ENCODE results near the gene SLC25A25. TPM values are rescaled to one million over a fixed set of nuclear protein-coding genes. Genes with fewer than 3 reads are reported as not detected.
A peak's percentile ranks its signal among the peaks of the same experiment; 100 is the strongest.

The SLC25A25 gene
- total and polyA plus RNA-seq, 9 of the 15 experiments (the other 6 are each of a cell fraction or from before 2014, with no cell fraction given): 0.07 to 35.9 (median 23.2) TPM

GRCh38 chr9:128096616-128097536 is 28.8 kb downstream of the SLC25A25 start (continued):
- TF ChIP-seq SMARCA4 (IDR thresholded peaks at IDR 0.05) (peak; percentile 15; the same call in 1 of the 2 replicates), ZNF146 (CRISPR knock-in tag; IDR thresholded peaks at IDR 0.05; ENCODE audit: unreplicated experiment) (no peak), TEAD4 (IDR thresholded peaks at IDR 0.05; ENCODE audit: low read length) (peak; percentile 34; the same call in 1 of the 2 replicates), TEAD4 (CRISPR knock-in tag; IDR thresholded peaks at IDR 0.05; ENCODE audit: borderline replicate concordance) (no peak), CEBPG (CRISPR knock-in tag; IDR thresholded peaks at IDR 0.05) (no peak), CEBPG (tag; conservative IDR thresholded peaks at IDR 0.05 in 1 of 2, IDR thresholded peaks at IDR 0.05 in 1 of 2) (no peak), SRSF3 (IDR thresholded peaks at IDR 0.05; ENCODE audit: insufficient read depth, low read length) (no peak), SP1 (CRISPR knock-in tag; IDR thresholded peaks at IDR 0.05) (peak; percentile 38; the same call in 1 of the 2 replicates), NCOA4 (IDR thresholded peaks at IDR 0.05; ENCODE audit: partially characterized antibody) (no peak), ARID3B (CRISPR knock-in tag; IDR thresholded peaks at IDR 0.05; ENCODE audit: borderline replicate concordance) (no peak), NFE2 (IDR thresholded peaks at IDR 0.05; ENCODE audit: low read depth) (0 out of 2 replicates have a peak, but pooled peaks have one; percentile 2), ZBTB8A (IDR thresholded peaks at IDR 0.05; ENCODE audit: partially characterized antibody) (no peak), ZFX (CRISPR knock-in tag; IDR thresholded peaks at IDR 0.05) (peak; percentile 31), PBX2 (CRISPR knock-in tag; IDR thresholded peaks at IDR 0.05; ENCODE audit: low read depth) (no peak), PBX2 (tag; conservative IDR thresholded peaks at IDR 0.05; ENCODE audit: low read depth) (no peak), ZNF143 (CRISPR knock-in tag; IDR thresholded peaks at IDR 0.05) (no peak), CTBP1 (IDR thresholded peaks at IDR 0.05; ENCODE audit: borderline replicate concordance) (0 out of 2 replicates have a peak, but pooled peaks have one; percentile 29), ATF3 (IDR thresholded peaks at IDR 0.05) (no peak), ATF3 (CRISPR knock-in tag; conservative IDR thresholded peaks at IDR 0.05) (no peak), CREB1 (IDR thresholded peaks at IDR 0.05) (no peak), CREB1 (CRISPR knock-in tag; IDR thresholded peaks at IDR 0.05) (no peak), KLF16 (IDR thresholded peaks at IDR 0.05) (peak; percentile 39; the same call in 1 of the 2 replicates), TBL1XR1 (IDR thresholded peaks at IDR 0.05; ENCODE audit: low read length in 2 of 2) (no peak), GABPB1 (CRISPR knock-in tag; IDR thresholded peaks at IDR 0.05) (0 out of 2 replicates have a peak, but pooled peaks have one; percentile 12)
